Psoas muscle (tissue), 8 donors: Measurements from ENCODE around the gene IQSEC1. TPM values are rescaled to one million over a fixed set of nuclear protein-coding genes. Genes with fewer than 3 reads are reported as not detected.
A peak's percentile ranks its signal among the peaks of the same experiment; 100 is the strongest.
"Not testable (repeated sequence)": the region's sequence is repeated elsewhere in the genome, so short reads cannot be mapped to it uniquely, and the experiment has no call there.

Experiments
- ATAC-seq, 4 donors: fragments of 200-7000 bp; cut with Tn5 transposase; one replicate each; pipeline ENCODE4 v1.9.1; 2020; ENCODE audit warnings: moderate library complexity in 3 of 4, mild to moderate bottlenecking in 2 of 4
- DNase-seq, 2 donors: peaks; one replicate each; pipeline ENCODE4 v3.0.0-alpha.2; 2020
- H3K27ac ChIP-seq: fragments of 200-600 bp; one replicate; pipeline ENCODE4 v1.8.0; 2022
- H3K27me3 ChIP-seq, 3 donors: fragments of 200-600 bp in 1 of 3; one replicate each; pipeline versions ENCODE4 v1.6.1 to v1.8.0; 2013 to 2022; ENCODE audit warnings: low read length in 2 of 3, mild to moderate bottlenecking in 2 of 3, moderate library complexity in 1 of 3; ENCODE audit not compliant: insufficient read depth in 3 of 3
- H3K36me3 ChIP-seq, 2 donors: fragments of 200-600 bp in 1 of 2; one replicate each; pipeline versions ENCODE4 v1.6.1 to v1.8.0; 2013 to 2022; ENCODE audit warnings: low read depth in 1 of 2, mild to moderate bottlenecking in 1 of 2, moderate library complexity in 1 of 2; ENCODE audit not compliant: insufficient read depth in 1 of 2
- H3K4me1 ChIP-seq: fragments of 200-600 bp; one replicate; pipeline ENCODE4 v1.8.0; 2022
- H3K4me3 ChIP-seq: fragments of 200-600 bp; one replicate; pipeline ENCODE4 v1.8.0; 2022; ENCODE audit warnings: mild to moderate bottlenecking
- H3K9me3 ChIP-seq: fragments of 200-600 bp; one replicate; pipeline ENCODE4 v1.8.0; 2022
- CTCF ChIP-seq: fragments of 200-600 bp; IDR thresholded peaks from one replicate; pipeline ENCODE4 v1.8.0; 2022; ENCODE audit warnings: antibody characterized with exemption
- WGBS, 3 donors: extraction: QIAGEN DNeasy Blood & Tissue Kit; methylation state at CpG; one replicate each; pipeline versions ENCODE4 v1.1.6 to v1.1.7; 2013; 5-methylcytosine and 5-hydroxymethylcytosine counted together
- intact Hi-C, 2 donors: fragments of 100-400 bp; cut with DNase I; formaldehyde crosslinking; loops; one replicate each; pipeline versions ENCODE4 v1.11.0 to v1.14.2; 2022
- polyA plus RNA-seq, 3 donors: library from polyadenylated mRNA; stranded (reverse); fragments of 200-250 nt; gene quantifications; one replicate each; pipeline ENCODE4 v1.2.3, GENCODE V29; 2013
- total RNA-seq, 4 donors: library from RNA; stranded (reverse); fragmentation: NEBNext Ultra II Directional in 2 of 4; extraction: Animal tissue kit (Norgen Biotek cat#: 25700) in 2 of 4; gene quantifications; one replicate each; pipeline versions ENCODE4 v1.2.1 to v1.2.4, GENCODE V29; 2021 to 2023
- donor health status: healthy with polysubstance abuse.
- donor health status: DM: no; HTN: no; CAD: no; lungs with moderate emphysema.
- donor health status: Bipolar disorder and iron deficiency.
- donor health status: healthy.
- donor health status: DM: yes; HTN: yes; CAD: no.
- donor health status: DM: no; HTN: no; CAD: no.
- donor health status: DM: no; HTN: no; CAD: no.
- donor health status: DM: yes; HTN: yes; CAD: no.

Gene IQSEC1
- total and polyA plus RNA-seq, 7 donors, result 8.6 to 45.4 (median 28.0) TPM

- WGBS, 3 donors, result 84 to 94% (median 84%) methylated on average over 5 of the region's 5 CpGs
These were observed 216.6 kb downstream of the IQSEC1 start for GRCh38 chr3:12856626-12857025.

GRCh38 chr3:12854565-12854964 is 218.7 kb downstream of the IQSEC1 start:
- intact Hi-C loops, result no loop called here
- TF ChIP-seq CTCF, result no peak
- peak in 1 of 4 donors; percentile 29 for ATAC-seq

More at GRCh38 chr3:12856626-12857025, 216.6 kb downstream of the IQSEC1 start:
- H3K36me3 ChIP-seq, result no peaks in the 10 kb centered on the region
- H3K4me3 ChIP-seq, result no peak overlapping the region
- TF ChIP-seq CTCF, result no peak
- DNase-seq (no peak), ATAC-seq (no peak)
- intact Hi-C loops, result no loop called here
- no peaks in the 10 kb centered on the region for H3K9me3 ChIP-seq
- H3K27ac ChIP-seq, result no peak overlapping the region
- no peaks in the 10 kb centered on the region for H3K4me1 ChIP-seq
- no peaks in the 10 kb centered on the region for H3K27me3 ChIP-seq

GRCh38 chr3:12853847-12854246 is 219.4 kb downstream of the IQSEC1 start:
- H3K27me3 ChIP-seq, H3K4me3 ChIP-seq, DNase-seq, H3K36me3 ChIP-seq, H3K9me3 ChIP-seq, H3K4me1 ChIP-seq, intact Hi-C loops: not testable (repeated sequence)
- WGBS, 3 donors, result 30 to 42% (median 32%) methylated on average over 2 of the region's 2 CpGs
- peak; percentile 86 to 94 (median 92) for ATAC-seq
- peak overlapping the region; percentile 46 for H3K27ac ChIP-seq

More at GRCh38 chr3:12854565-12854964, 218.7 kb downstream of the IQSEC1 start:
- no peak for DNase-seq
- H3K4me1 ChIP-seq, result no peaks in the 10 kb centered on the region
- no peaks in the 10 kb centered on the region for H3K9me3 ChIP-seq
- H3K4me3 ChIP-seq, result no peak overlapping the region
- H3K27me3 ChIP-seq, result no peaks in the 10 kb centered on the region
- no peaks in the 10 kb centered on the region for H3K36me3 ChIP-seq
- H3K27ac ChIP-seq, result no peak overlapping the region
- 55 to 78% (median 62%) methylated on average over 4 of the region's 4 CpGs for WGBS, 3 donors

- WGBS, 3 donors, result 61 to 69% (median 61%) methylated on average over 3 of the region's 3 CpGs
- Histone ChIP-seq H3K27me3 (no peaks in the 10 kb centered on the region), H3K36me3 (no peaks in the 10 kb centered on the region), H3K4me1 (peaks cover 3% of the 10 kb centered on the region), H3K4me3 (no peak overlapping the region), H3K9me3 (no peaks in the 10 kb centered on the region), H3K27ac (no peak overlapping the region)
- intact Hi-C loops, result no loop called here
- TF ChIP-seq CTCF, result no peak
- ATAC-seq, result no peak
- no peak for DNase-seq
These were observed 221.0 kb downstream of the IQSEC1 start for GRCh38 chr3:12852201-12852600.

Other genes starting within 250 kb of the IQSEC1 start
- gene RPL32, start 231.9 kb downstream of the IQSEC1 start, total RNA-seq, result 1,000 to 10,000 TPM; 1,418 to 1,919 (median 1,477) TPM
- 1,000 to 10,000 TPM; 2,325 to 2,939 (median 2,347) TPM for gene RPL32, start 231.9 kb downstream of the IQSEC1 start, polyA plus RNA-seq